ENCODE results near the gene CDHR5. TPM values are rescaled to one million over a fixed set of nuclear protein-coding genes. Genes with fewer than 3 reads are reported as not detected.
"Not testable (repeated sequence)": the region's sequence is repeated elsewhere in the genome, so short reads cannot be mapped to it uniquely, and the experiment has no call there.

Gene CDHR5
- not detected for total RNA-seq
- long read RNA-seq, result 0 reads

- ATAC-seq (no peak), DNase-seq (peak; percentile 26)
- intact Hi-C loops (cut with micrococcal nuclease), result no loop called here
Measured at GRCh38 chr11:624705-625635, at the start of gene CDHR5. CDHR5 (minus strand) TSS chr11:624955; CDS start chr11:624902, 53 bp downstream.

GRCh38 chr11:674406-674805 lies 49.7 kb upstream of the CDHR5 start:
- DNase-seq (no peak), ATAC-seq (no peak)
- intact Hi-C loops (cut with micrococcal nuclease), result no loop called here

DNA sequence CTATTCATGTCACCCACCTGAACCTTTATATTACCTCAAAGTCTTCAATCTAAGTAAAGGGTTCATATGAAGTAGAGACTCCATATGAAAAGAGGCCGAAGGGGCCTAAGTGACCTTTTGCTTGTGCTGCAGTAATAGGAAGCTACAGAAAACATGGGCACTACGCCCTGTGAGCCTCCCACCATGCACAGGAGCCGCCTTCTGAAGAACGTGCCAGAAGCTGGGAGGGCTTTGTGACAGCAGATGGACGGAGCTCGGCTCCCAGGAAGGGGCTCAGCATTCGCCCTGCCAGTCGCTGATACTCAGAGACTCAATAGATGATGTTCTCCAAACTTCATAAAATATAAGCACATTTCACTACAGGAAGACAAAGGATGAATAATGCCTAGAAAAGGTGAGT lies 49.1 kb upstream of the CDHR5 start:
- intact Hi-C loops (cut with micrococcal nuclease), result no loop called here

GRCh38 chr11:665704-666281 lies 41.0 kb upstream of the CDHR5 start:
- ATAC-seq (peak; percentile 82), DNase-seq (no peak)
- intact Hi-C loops (cut with micrococcal nuclease), result no loop called here

More for the DNA sequence above, 49.1 kb upstream of the CDHR5 start:
- DNase-seq (no peak), ATAC-seq (no peak)

- DNase-seq, result no peak
- intact Hi-C loops (cut with micrococcal nuclease), result no loop called here
- ATAC-seq, result peak; percentile 21
Measured at GRCh38 chr11:665062-665703, 40.4 kb upstream of the CDHR5 start.

GRCh38 chr11:662689-663274 lies 38.0 kb upstream of the CDHR5 start:
- ATAC-seq (peak; percentile 63), DNase-seq (peak; percentile 75)
- intact Hi-C loops (cut with micrococcal nuclease), result no loop called here

- intact Hi-C loops (cut with micrococcal nuclease), result no loop called here
- ATAC-seq (peak; percentile 35), DNase-seq (no peak)
Measured at GRCh38 chr11:660681-661444, 36.1 kb upstream of the CDHR5 start.

DNA sequence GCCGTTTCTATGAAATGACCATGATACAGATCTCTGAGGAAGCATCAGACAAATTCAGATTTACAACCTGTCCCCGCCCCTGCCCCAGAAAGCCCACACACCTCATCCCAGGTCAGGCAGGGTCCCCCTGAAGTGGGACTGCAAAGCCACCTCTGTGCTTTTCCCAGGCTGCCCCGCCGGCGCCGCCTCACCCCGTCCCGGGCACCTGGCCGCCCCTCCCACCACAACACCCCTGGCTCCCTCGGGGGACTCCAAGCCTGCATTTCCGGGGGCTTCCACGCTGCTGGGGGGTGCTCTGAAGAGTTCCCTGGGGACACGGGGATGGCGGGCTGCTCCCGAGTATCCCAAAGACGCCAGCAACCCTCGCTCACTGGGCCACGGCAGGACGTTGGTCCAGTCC lies 35.5 kb upstream of the CDHR5 start:
- no peak for ATAC-seq
- DNase-seq, result no peak
- intact Hi-C loops (cut with micrococcal nuclease), result no loop called here

GRCh38 chr11:659532-660085 lies 34.9 kb upstream of the CDHR5 start:
- intact Hi-C loops (cut with micrococcal nuclease), result no loop called here
- DNase-seq (no peak), ATAC-seq (no peak)

DNA sequence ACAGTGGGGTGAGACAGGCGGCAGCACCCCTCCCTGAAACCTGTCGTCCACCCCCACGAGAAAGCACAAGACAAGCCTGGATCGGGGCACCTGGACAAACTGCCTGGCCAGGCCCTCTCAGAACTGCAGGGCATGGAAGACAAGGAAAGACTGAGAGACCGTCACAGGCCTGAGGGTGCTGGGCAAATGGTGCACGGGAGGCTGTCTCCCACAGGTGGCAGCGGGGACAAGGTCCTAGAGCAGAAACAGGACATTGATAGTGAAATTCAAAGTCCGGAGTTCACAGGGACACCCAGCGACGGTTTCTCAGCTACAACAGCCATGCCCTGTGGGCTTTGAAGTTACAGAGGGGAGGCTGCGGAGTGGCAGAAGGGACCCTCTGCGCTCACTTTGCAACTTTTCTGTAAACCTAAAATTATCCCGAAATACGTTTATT lies 33.0 kb upstream of the CDHR5 start:
- DNase-seq, result no peak
- intact Hi-C loops (cut with micrococcal nuclease), result no loop called here
- no peak for ATAC-seq

DNA sequence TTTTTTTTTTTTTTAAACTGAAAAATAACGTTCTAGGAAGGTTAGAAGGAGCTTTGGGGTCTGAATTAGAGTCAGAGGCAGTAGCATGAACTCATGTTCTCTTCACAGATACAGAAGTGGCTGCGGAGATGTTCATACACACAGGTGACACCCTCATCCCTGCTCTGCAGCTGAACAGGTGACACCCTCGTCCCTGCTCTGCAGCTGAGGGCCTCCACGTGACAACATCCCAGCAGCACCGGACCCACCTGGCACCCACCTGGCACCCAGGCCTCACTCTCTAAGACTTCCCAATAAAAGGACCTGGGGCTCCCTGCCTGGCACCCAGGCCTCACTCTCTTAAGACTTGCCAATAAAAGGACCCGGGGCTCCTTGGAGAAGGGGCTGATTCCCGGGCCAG lies 32.1 kb upstream of the CDHR5 start:
- intact Hi-C loops (cut with micrococcal nuclease), result no loop called here
- DNase-seq (no peak), ATAC-seq (no peak)

GRCh38 chr11:656426-656825 lies 31.7 kb upstream of the CDHR5 start:
- DNase-seq, result no peak
- no peak for ATAC-seq
- intact Hi-C loops (cut with micrococcal nuclease), result no loop called here

GRCh38 chr11:655036-655726 lies 30.4 kb upstream of the CDHR5 start:
- ATAC-seq (no peak), DNase-seq (no peak)
- intact Hi-C loops (cut with micrococcal nuclease), result no loop called here

DNA sequence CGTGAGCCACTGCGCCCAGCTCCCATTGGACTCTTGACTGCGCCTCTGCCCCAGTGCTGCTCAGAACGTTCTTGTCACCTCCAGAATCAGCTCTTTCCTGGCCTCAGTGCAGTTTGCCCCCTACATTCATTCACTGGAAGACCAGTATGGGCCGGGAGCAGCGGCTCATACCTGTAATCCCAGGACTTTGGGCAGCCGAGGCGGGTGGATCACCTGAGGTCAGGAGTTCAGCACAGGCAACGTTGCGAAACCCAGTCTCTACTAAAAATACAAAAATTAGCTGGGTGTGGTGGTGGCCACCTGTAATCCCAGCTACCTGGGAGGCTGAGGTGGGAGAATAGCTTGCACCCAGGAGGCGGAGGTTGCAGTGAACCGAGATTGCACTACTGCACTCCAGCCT lies 29.7 kb upstream of the CDHR5 start:
- ATAC-seq; DNase-seq; intact Hi-C loops (cut with micrococcal nuclease): not testable (repeated sequence)

DNA sequence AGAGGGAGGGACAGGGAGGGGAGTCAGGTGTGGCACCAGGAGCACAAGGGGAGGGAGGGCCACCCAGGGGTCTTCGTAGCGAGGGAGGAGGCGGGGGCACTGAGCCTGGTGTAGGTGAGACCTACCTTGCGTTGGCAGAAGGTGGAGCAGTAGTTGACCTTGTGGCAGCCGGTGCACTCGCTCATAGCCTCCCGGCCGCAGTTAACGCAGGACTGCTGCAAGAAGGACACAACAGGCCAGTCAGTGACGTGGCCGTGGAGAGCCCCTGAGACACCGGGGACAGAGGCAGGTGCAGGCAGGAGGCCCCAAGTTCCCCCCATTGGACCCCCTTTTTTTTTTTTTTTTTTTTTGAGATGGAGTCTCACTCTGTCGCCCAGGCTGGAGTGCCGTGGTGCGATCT lies 29.1 kb upstream of the CDHR5 start:
- intact Hi-C loops (cut with micrococcal nuclease), result no loop called here
- no peak for DNase-seq

DNA sequence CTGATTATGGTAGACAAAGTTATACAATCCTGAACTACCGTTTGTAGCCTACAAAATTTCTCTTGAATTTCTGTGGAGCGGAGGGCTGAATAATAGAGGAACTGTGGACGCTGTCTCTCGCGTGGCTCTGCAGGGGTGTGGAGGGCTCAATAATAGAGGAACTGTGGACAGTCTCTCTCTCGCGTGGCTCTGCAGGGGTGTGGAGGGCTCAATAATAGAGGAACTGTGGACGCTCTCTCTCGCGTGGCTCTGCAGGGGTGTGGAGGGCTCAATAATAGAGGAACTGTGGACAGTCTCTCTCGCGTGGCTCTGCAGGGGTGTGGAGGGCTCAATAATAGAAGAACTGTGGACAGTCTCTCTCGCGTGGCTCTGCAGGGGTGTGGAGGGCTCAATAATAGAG lies 28.4 kb upstream of the CDHR5 start:
- ATAC-seq; intact Hi-C loops (cut with micrococcal nuclease); DNase-seq: not testable (repeated sequence)

More for the DNA sequence above, 29.1 kb upstream of the CDHR5 start:
- ATAC-seq, result no peak

GRCh38 chr11:650482-650881 lies 25.7 kb upstream of the CDHR5 start:
- ATAC-seq, result no peak
- DNase-seq, result no peak
- intact Hi-C loops (cut with micrococcal nuclease), result no loop called here

DNA sequence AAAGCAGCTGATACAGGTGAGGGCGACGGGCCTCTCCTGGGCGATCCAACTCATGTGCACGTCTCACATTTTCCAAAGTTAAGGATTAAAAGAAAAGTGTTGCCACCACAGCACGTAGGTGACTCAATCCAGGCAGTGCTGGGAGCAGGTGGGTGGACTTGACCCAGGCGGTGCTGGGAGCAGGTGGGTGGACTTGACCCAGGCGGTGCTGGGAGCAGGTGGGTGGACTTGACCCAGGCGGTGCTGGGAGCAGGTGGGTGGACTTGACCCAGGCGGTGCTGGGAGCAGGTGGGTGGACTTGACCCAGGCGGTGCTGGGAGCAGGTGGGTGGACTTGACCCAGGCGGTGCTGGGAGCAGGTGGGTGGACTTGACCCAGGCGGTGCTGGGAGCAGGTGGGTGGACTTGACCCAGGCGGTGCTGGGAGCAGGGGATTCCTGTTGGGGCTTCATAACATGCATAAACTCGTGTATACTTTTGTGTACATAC lies 23.0 kb upstream of the CDHR5 start:
- intact Hi-C loops (cut with micrococcal nuclease); ATAC-seq: not testable (repeated sequence)
- DNase-seq, result peak; percentile 5
